ENCODE results near the gene TMEM89. TPM values are rescaled to one million over a fixed set of nuclear protein-coding genes. Genes with fewer than 3 reads are reported as not detected.

TMEM89 gene
- total and polyA plus RNA-seq, 3 donors from 2014 or later = 8.7 to 16.1 (median 14.8) TPM

DNA sequence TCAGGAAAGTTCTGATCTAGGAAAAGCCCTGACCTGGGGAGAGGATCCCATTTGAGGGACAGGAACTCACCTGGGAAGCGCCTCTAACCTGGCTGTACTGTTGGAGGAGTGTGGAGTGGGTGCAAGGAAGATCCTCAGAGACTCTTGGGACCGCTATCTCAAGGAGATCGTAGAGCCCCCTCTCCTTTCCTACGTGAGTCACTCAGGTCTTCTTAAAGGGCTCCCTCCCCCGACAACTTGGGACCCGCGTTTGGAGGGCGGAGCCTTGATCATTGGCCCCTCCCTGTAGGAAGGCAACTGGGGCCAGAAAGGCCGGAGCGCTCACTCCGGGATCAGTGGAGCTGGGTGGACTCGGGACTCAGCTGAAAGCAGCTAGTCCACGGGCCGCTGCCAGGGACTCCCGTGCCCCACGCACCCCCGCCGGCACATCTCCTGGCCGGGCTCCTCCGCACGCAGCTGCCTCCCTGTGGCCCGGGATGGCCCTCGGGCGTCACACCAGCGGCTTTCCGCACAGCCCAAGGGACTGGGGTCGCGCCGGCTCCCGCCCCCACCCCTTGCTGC, 13.2 kb upstream of the TMEM89 start:
- Histone ChIP-seq H3K27ac (peak overlapping the region in 1 of 2 donors; percentile 76), H3K4me3 (peak overlapping the region; percentile 63 to 88), H3K27me3 (no peaks in the 10 kb centered on the region), H3K4me1 (peaks cover 12% of the 10 kb centered on the region), H3K36me3 (ENCODE audit: low read depth, missing control alignments) (no peaks in the 10 kb centered on the region), H3K9me3 (no peaks in the 10 kb centered on the region)
- DNase-seq = peak; percentile 47
- intact Hi-C loops (cut with DNase I; ENCODE audit: low total_unique reads) = no loop called here
- TF ChIP-seq, protein P1, sequence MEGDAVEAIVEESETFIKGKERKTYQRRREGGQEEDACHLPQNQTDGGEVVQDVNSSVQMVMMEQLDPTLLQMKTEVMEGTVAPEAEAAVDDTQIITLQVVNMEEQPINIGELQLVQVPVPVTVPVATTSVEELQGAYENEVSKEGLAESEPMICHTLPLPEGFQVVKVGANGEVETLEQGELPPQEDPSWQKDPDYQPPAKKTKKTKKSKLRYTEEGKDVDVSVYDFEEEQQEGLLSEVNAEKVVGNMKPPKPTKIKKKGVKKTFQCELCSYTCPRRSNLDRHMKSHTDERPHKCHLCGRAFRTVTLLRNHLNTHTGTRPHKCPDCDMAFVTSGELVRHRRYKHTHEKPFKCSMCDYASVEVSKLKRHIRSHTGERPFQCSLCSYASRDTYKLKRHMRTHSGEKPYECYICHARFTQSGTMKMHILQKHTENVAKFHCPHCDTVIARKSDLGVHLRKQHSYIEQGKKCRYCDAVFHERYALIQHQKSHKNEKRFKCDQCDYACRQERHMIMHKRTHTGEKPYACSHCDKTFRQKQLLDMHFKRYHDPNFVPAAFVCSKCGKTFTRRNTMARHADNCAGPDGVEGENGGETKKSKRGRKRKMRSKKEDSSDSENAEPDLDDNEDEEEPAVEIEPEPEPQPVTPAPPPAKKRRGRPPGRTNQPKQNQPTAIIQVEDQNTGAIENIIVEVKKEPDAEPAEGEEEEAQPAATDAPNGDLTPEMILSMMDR (IDR thresholded peaks at IDR 0.05) = no peak
- TF ChIP-seq POLR2A (IDR thresholded peaks at IDR 0.05) = no peak
- WGBS, 2 donors = 2 to 11% methylated on average over 7 to 30 of the region's 30 CpGs

DNA sequence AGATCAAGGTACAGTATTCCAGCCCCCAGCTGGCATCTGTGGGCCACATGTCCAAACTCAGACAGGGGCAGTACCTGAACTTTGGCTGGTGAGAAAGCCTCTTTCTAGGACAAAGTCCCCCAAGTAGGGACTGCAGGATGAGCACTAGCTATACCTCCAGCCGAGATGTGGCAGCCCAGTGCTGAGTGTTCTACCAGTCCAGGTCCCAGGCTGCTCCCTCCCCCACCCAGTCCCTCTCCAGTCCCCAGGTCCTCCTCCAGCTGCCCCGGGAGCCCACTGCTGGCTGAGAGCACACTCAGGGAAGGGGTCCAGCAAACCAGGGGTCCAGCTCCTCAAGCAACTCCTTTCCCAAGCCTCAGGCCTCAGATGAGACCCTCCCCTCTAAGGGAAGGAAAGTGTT, 12.2 kb upstream of the TMEM89 start:
- no peak for DNase-seq
- H3K27me3 ChIP-seq = no peaks in the 10 kb centered on the region
- TF ChIP-seq POLR2A (IDR thresholded peaks at IDR 0.05) = no peak
- TF ChIP-seq, protein P1 (IDR thresholded peaks at IDR 0.05) = no peak
- no peak overlapping the region for H3K4me3 ChIP-seq
- H3K27ac ChIP-seq = no peak overlapping the region
- no peaks in the 10 kb centered on the region for H3K9me3 ChIP-seq
- WGBS, 2 donors = 100% methylated on average over 1 to 2 of the region's 2 CpGs
- intact Hi-C loops (cut with DNase I; ENCODE audit: low total_unique reads) = no loop called here
- H3K36me3 ChIP-seq (ENCODE audit: low read depth, missing control alignments) = no peaks in the 10 kb centered on the region
- peaks cover 12% of the 10 kb centered on the region for H3K4me1 ChIP-seq

DNA sequence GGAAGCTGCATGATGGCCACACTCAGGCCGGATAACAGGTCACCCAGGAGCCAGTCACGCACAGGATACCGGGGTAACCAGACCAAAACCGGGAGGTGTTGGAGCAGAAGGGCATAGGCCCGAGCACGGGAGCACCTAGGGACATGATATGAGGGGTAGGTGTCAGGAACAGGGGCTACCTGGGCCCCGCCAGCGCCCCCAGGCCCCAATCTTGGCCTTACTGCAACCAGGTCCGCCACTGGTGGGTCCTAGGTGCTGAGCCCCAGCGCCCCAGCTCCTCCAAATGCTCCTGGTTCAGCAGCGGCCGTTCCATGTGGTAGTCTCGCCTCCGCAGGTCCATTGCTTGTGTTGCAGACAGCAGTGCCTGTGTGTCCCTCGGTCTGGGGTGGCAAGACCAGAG, 11.7 kb upstream of the TMEM89 start:
- H3K27me3 ChIP-seq = no peaks in the 10 kb centered on the region
- WGBS, 2 donors = 94 to 97% methylated on average over 9 to 14 of the region's 15 CpGs
- intact Hi-C loops (cut with DNase I; ENCODE audit: low total_unique reads) = no loop called here
- no peaks in the 10 kb centered on the region for H3K36me3 ChIP-seq (ENCODE audit: low read depth, missing control alignments)
- no peaks in the 10 kb centered on the region for H3K9me3 ChIP-seq
- peaks cover 12% of the 10 kb centered on the region for H3K4me1 ChIP-seq
- DNase-seq = no peak
- no peak overlapping the region for H3K27ac ChIP-seq
- TF ChIP-seq, protein P1 (IDR thresholded peaks at IDR 0.05) = no peak
- TF ChIP-seq POLR2A (IDR thresholded peaks at IDR 0.05) = no peak
- no peak overlapping the region for H3K4me3 ChIP-seq

DNA sequence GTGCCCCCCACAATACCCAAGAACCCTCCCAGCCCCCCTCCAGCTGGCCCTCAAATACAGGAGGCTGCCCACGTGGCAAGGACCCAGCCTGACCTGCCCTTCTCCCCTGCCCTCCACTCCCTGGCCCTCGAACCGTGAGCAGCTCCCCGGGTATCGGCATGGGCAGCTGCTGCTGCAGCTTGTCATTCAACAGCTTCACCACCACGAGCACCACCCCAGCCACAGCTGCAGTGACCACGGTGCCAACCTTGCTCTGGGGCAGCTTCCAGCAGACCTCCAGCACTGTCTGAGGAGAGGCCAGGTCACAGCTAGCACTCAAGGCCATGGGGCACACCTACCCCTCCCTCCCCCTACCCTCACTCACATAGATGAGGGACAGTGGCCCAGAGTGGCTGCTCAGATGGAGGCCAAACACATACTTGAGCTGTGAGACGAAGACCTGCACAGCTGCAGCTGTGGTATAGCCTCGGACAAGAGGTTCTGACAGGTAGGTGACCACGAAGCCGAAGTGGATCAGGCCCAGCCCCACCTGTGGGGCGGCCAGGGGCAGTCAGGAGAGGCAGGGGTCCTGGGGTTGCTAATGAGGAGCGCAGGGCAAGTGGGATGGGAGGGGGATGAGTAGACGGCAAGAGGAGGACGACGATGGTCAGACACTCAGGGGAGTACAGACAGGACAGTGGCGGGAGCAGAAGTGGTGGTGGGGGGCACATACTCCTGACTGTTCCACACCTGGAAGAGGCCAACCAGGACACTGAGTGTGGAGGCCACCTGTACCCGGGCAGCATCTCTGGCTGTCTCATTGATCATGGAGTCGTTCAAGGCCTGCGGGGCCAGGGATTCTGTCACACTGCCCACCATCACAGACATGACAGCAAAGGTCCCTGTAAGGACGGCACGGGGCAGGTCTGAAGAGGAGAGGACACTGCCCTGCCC, 10.2 kb upstream of the TMEM89 start:
- Histone ChIP-seq H3K36me3 (ENCODE audit: low read depth, missing control alignments) (no peaks in the 10 kb centered on the region), H3K4me1 (peaks cover 12% of the 10 kb centered on the region), H3K9me3 (no peaks in the 10 kb centered on the region), H3K27ac (no peak overlapping the region), H3K4me3 (no peak overlapping the region), H3K27me3 (no peaks in the 10 kb centered on the region)
- intact Hi-C loops (cut with DNase I; ENCODE audit: low total_unique reads) = no loop called here
- no peak for DNase-seq
- 90 to 94% methylated on average over 13 to 22 of the region's 22 CpGs for WGBS, 2 donors
- TF ChIP-seq, protein P1 (IDR thresholded peaks at IDR 0.05) = no peak
- no peak for TF ChIP-seq POLR2A (IDR thresholded peaks at IDR 0.05)
